SK-N-SH (cell line): Measurements from ENCODE around the gene CHST11. TPM values are rescaled to one million over a fixed set of nuclear protein-coding genes. Genes with fewer than 3 reads are reported as not detected.

ENCODE experiments used
- CTCF ChIA-PET: fragments of 300-600, 350-600 bp; formaldehyde crosslinking; extraction: SDS; loops from one replicate; lab custom pipeline; 2021; lab: Yijun Ruan, JAX
- POLR2A ChIA-PET: fragments of 350-600 bp; sonication (Branson Sonifier 250); formaldehyde crosslinking; extraction: SDS; loops from one replicate; lab custom pipeline; 2020; ENCODE audit warnings: antibody characterized with exemption, inconsistent platforms; lab: Yijun Ruan, JAX
- DNase-seq: peaks from one replicate; pipeline ENCODE4 v3.0.0; 2012
- H2AFZ ChIP-seq: fragments of 200-600 bp; sonication (generic); 2 replicates; pipeline ENCODE4 v1.8.1; 2016; ENCODE audit warnings: antibody characterized with exemption, mild to moderate bottlenecking, low read depth
- H3F3A ChIP-seq: fragments of 200-600 bp; sonication (generic); replicated peaks from 2 replicates; pipeline ENCODE3; 2016; ENCODE audit warnings: antibody characterized with exemption, mild to moderate bottlenecking; ENCODE audit not compliant: insufficient read depth
- H3K27ac ChIP-seq, 2 experiments: fragments of 200-500 bp in 1 of 2; fragments of 200-600 bp in 1 of 2; sonication (Bioruptor generic) in 1 of 2; sonication (generic), shearing (Covaris generic) in 1 of 2; 2 replicates each; pipeline versions ENCODE4 v1.5.1 to v1.6.1; 2014 to 2016; ENCODE audit warnings: low read depth in 2 of 2, inconsistent platforms in 1 of 2, low read length in 1 of 2, mild to moderate bottlenecking in 1 of 2, mixed read lengths in 1 of 2
- H3K27me3 ChIP-seq: fragments of 200-600 bp; sonication (generic), shearing (Covaris generic); 2 replicates; pipeline ENCODE4 v1.6.1; 2016; ENCODE audit warnings: mixed run types; ENCODE audit not compliant: insufficient read depth
- H3K36me3 ChIP-seq, 2 experiments: fragments of 200-500 bp in 1 of 2; fragments of 200-600 bp in 1 of 2; sonication (Bioruptor generic) in 1 of 2; sonication (generic) in 1 of 2; replicated peaks in 1 of 2; 2 replicates each; pipeline versions ENCODE3 to v1.5.1; 2014 to 2016; ENCODE audit warnings: low read length in 1 of 2, mild to moderate bottlenecking in 1 of 2; ENCODE audit not compliant: insufficient read depth in 2 of 2, control insufficient read depth in 1 of 2
- H3K4me1 ChIP-seq, 2 experiments: fragments of 200-500 bp in 1 of 2; fragments of 200-600 bp in 1 of 2; sonication (Bioruptor generic) in 1 of 2; sonication (generic), shearing (Covaris generic) in 1 of 2; 2 replicates each; pipeline versions ENCODE4 v1.5.1 to v1.6.1; 2014 to 2016; ENCODE audit warnings: low read depth in 1 of 2, low read length in 1 of 2, mixed run types in 1 of 2; ENCODE audit not compliant: insufficient read depth in 2 of 2, control insufficient read depth in 1 of 2
- H3K4me2 ChIP-seq: fragments of 200-600 bp; sonication (generic), shearing (Covaris generic); 2 replicates; pipeline ENCODE4 v1.6.1; 2017; ENCODE audit warnings: mixed run types
- H3K4me3 ChIP-seq, 2 experiments: fragments of 200-500 bp in 1 of 2; fragments of 200-600 bp in 1 of 2; sonication (Bioruptor generic) in 1 of 2; sonication (generic), shearing (Covaris generic) in 1 of 2; 2 replicates each; pipeline versions ENCODE4 v1.5.1 to v1.8.1; 2014 to 2016; ENCODE audit warnings: low read depth in 2 of 2, inconsistent platforms in 1 of 2, low read length in 1 of 2, mild to moderate bottlenecking in 1 of 2, mixed read lengths in 1 of 2, moderate library complexity in 1 of 2
- H3K79me2 ChIP-seq: fragments of 200-600 bp; sonication (generic); 2 replicates; pipeline ENCODE4 v1.8.1; 2017; ENCODE audit warnings: mild to moderate bottlenecking; ENCODE audit not compliant: insufficient read depth
- H3K9ac ChIP-seq: fragments of 200-600 bp; sonication (generic); 2 replicates; pipeline ENCODE4 v1.6.1; 2017; ENCODE audit warnings: mixed run types
- H3K9me2 ChIP-seq: fragments of 200-600 bp; sonication (generic); 2 replicates; pipeline ENCODE4 v1.6.1; 2017; ENCODE audit warnings: mixed run types
- H3K9me3 ChIP-seq: fragments of 200-600 bp; sonication (generic); 2 replicates; pipeline ENCODE4 v1.6.1; 2017; ENCODE audit warnings: mixed run types, mild to moderate bottlenecking, moderate library complexity
- H4K20me1 ChIP-seq: fragments of 200-600 bp; sonication (generic); 2 replicates; pipeline ENCODE4 v1.6.1; 2017; ENCODE audit warnings: mild to moderate bottlenecking, mixed run types; ENCODE audit not compliant: insufficient read depth
- CHD2 ChIP-seq: fragments of 150-350 bp; IDR thresholded peaks from 2 replicates; pipeline ENCODE4 v1.6.1; 2018; ENCODE audit warnings: low read length; ENCODE audit not compliant: partially characterized antibody
- ELF1 ChIP-seq: IDR thresholded peaks from 2 replicates; pipeline ENCODE4 v1.4.0; 2012
- EZH2phosphoT487 ChIP-seq: fragments of 200-600 bp; sonication (generic); IDR thresholded peaks from 2 replicates; pipeline ENCODE4 v1.6.1; 2017; ENCODE audit warnings: low read depth, mixed run types, mild to moderate bottlenecking, antibody characterized with exemption, moderate library complexity, borderline replicate concordance
- FOXM1 ChIP-seq: IDR thresholded peaks from 2 replicates; pipeline ENCODE4 v1.4.0; 2012; ENCODE audit warnings: low read depth, mild to moderate bottlenecking
- GABPA ChIP-seq: IDR thresholded peaks from 2 replicates; pipeline ENCODE4 v1.4.0; 2012; ENCODE audit warnings: low read depth, mild to moderate bottlenecking
- IRF3 ChIP-seq: fragments of 150-350 bp; IDR thresholded peaks from 2 replicates; pipeline ENCODE4 v1.6.1; 2016; ENCODE audit warnings: mild to moderate bottlenecking, low read depth, low read length
- JUND ChIP-seq: IDR thresholded peaks from 2 replicates; pipeline ENCODE4 v1.4.0; 2012
- MEF2A ChIP-seq: IDR thresholded peaks from 2 replicates; pipeline ENCODE4 v1.4.0; 2012; ENCODE audit warnings: low read depth, borderline replicate concordance
- MXI1 ChIP-seq: IDR thresholded peaks from 2 replicates; pipeline ENCODE4 v1.6.1; 2012; ENCODE audit warnings: mild to moderate bottlenecking, low read depth, low read length, improper control_type of control experiment
- NRF1 ChIP-seq: IDR thresholded peaks from 2 replicates; pipeline ENCODE4 v1.6.1; 2012; ENCODE audit warnings: low read depth, mild to moderate bottlenecking, low read length
- PBX3 ChIP-seq: IDR thresholded peaks from 2 replicates; pipeline ENCODE4; 2012
- TAF1 ChIP-seq: IDR thresholded peaks from 2 replicates; pipeline ENCODE4 v1.6.1; 2012; ENCODE audit warnings: low read depth, mild to moderate bottlenecking, low read length, moderate library complexity, borderline replicate concordance
- WGBS: methylation state at CpG from one replicate; pipeline ENCODE4 v1.1.6; 2017; ENCODE audit warnings: low lambda C conversion rate; 5-methylcytosine and 5-hydroxymethylcytosine counted together
- polyA plus RNA-seq, 3 experiments: library from polyadenylated mRNA; depleted of rRNA; stranded (reverse); fragments of >200 nt; gene quantifications; 2 replicates each; pipeline ENCODE4 v1.2.3, GENCODE V29; 2012
- TF ChIP-seq, protein P1 (sequence below): IDR thresholded peaks from 2 replicates; pipeline ENCODE4 v1.6.1; 2012; ENCODE audit warnings: mild to moderate bottlenecking, low read depth, low read length, moderate library complexity
- TF ChIP-seq, protein P2 (sequence below): IDR thresholded peaks from 2 replicates; pipeline ENCODE4 v1.4.0; 2012; ENCODE audit warnings: low read depth
- TF ChIP-seq, protein P3 (sequence below): fragments of 150-350 bp; IDR thresholded peaks from 2 replicates; pipeline ENCODE4 v1.6.1; 2017; ENCODE audit warnings: antibody characterized with exemption, low read length, low read depth, borderline replicate concordance

CHST11 gene
- polyA plus RNA-seq, 1 of the 3 experiments (the other 2 are of a cell fraction): 18.6 TPM

GRCh38 chr12:104649921-104650320 lies 193.2 kb downstream of the CHST11 start (continued):
- TF ChIP-seq FOXM1 (no peak), MEF2A (no peak), EZH2phosphoT487 (no peak), IRF3 (no peak), NRF1 (no peak), ELF1 (no peak), MXI1 (no peak)
- TF ChIP-seq, protein P1, sequence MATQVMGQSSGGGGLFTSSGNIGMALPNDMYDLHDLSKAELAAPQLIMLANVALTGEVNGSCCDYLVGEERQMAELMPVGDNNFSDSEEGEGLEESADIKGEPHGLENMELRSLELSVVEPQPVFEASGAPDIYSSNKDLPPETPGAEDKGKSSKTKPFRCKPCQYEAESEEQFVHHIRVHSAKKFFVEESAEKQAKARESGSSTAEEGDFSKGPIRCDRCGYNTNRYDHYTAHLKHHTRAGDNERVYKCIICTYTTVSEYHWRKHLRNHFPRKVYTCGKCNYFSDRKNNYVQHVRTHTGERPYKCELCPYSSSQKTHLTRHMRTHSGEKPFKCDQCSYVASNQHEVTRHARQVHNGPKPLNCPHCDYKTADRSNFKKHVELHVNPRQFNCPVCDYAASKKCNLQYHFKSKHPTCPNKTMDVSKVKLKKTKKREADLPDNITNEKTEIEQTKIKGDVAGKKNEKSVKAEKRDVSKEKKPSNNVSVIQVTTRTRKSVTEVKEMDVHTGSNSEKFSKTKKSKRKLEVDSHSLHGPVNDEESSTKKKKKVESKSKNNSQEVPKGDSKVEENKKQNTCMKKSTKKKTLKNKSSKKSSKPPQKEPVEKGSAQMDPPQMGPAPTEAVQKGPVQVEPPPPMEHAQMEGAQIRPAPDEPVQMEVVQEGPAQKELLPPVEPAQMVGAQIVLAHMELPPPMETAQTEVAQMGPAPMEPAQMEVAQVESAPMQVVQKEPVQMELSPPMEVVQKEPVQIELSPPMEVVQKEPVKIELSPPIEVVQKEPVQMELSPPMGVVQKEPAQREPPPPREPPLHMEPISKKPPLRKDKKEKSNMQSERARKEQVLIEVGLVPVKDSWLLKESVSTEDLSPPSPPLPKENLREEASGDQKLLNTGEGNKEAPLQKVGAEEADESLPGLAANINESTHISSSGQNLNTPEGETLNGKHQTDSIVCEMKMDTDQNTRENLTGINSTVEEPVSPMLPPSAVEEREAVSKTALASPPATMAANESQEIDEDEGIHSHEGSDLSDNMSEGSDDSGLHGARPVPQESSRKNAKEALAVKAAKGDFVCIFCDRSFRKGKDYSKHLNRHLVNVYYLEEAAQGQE: no peak

DNA sequence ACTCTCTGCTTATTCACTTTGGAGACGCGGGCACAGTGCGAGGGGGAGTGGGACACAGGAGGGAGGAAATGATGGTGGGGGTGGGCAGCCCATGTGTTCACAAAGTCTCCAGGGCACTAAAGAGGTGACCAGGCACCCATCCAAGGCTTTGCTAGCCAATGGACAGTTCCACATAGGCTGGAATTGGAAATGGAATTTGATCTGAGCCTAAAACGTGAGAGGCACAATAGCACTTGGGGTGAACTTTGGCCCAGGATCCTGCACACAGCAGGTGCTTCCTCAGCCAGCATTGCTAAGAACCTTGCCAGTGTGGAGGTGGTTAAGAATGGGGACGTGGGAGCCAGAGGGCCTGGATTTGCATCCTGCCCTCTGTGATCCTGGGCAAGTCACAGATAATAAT lies 193.8 kb downstream of the CHST11 start:
- H3K79me2 ChIP-seq: no peaks in the 10 kb centered on the region
- no peaks in the 10 kb centered on the region for H4K20me1 ChIP-seq
- DNase-seq: no peak
- no peak overlapping the region for H3K27ac ChIP-seq
- no peaks in the 10 kb centered on the region for H3K27me3 ChIP-seq
- no peak overlapping the region for H3K4me3 ChIP-seq
- H3K4me1 ChIP-seq: peaks cover 0 to 36% of the 10 kb centered on the region in 2 experiments; a peak in 2 of 4 replicates
- no peaks in the 10 kb centered on the region for H3K9me2 ChIP-seq
- POLR2A ChIA-PET: no interaction called here
- H3K9ac ChIP-seq: no peak overlapping the region
- no peak overlapping the region for H2AFZ ChIP-seq
- H3K36me3 ChIP-seq: no peaks in the 10 kb centered on the region
- no peaks in the 10 kb centered on the region for H3F3A ChIP-seq
- TF ChIP-seq, protein P2, sequence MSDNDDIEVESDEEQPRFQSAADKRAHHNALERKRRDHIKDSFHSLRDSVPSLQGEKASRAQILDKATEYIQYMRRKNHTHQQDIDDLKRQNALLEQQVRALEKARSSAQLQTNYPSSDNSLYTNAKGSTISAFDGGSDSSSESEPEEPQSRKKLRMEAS: no peak
- TF ChIP-seq JUND (no peak), TAF1 (no peak), CHD2 (no peak), NRF1 (no peak), PBX3 (no peak), GABPA (no peak)
- TF ChIP-seq, protein P3, sequence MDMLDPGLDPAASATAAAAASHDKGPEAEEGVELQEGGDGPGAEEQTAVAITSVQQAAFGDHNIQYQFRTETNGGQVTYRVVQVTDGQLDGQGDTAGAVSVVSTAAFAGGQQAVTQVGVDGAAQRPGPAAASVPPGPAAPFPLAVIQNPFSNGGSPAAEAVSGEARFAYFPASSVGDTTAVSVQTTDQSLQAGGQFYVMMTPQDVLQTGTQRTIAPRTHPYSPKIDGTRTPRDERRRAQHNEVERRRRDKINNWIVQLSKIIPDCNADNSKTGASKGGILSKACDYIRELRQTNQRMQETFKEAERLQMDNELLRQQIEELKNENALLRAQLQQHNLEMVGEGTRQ: no peak
- CTCF ChIA-PET: interaction anchor here (2.6 kb wide), 1 partner anchor 269 kb away, joined by 8 read pairs; no protein-coding TSS in a partner anchor
- WGBS: 94% methylated on average over 5 of the region's 5 CpGs
- H3K4me2 ChIP-seq: no peak overlapping the region
- H3K9me3 ChIP-seq: no peaks in the 10 kb centered on the region
